ENCODE results near the gene CCDC66. TPM values are rescaled to one million over a fixed set of nuclear protein-coding genes. Genes with fewer than 3 reads are reported as not detected.

CCDC66 gene
- total RNA-seq, 1 experiment from 2014 or later: 32.0 TPM

DNA sequence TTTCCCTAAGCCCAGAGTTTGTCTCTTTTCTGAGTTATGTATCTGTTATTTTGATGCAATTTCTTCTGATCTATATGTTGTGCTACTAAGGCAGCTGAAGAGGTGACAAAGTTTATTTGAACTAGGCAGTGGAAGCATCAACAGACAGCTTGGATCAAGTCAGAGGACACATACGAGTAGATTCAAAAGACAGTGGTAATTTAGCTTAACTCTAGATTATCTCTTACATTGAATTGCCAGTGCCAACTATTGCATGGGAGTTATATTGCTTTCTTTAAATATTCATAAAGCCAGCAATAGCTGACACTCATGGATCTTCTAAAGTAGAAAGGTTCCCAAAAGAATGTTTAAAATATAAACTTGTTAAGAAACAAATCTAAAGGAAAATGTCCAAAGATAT lies 37.3 kb upstream of the CCDC66 start:
- H3K79me2 ChIP-seq (ENCODE audit: insufficient read depth, low read length): no peaks in the 10 kb centered on the region
- H3K4me1 ChIP-seq (ENCODE audit: insufficient read depth, low read length): no peaks in the 10 kb centered on the region
- H2BK5ac ChIP-seq (ENCODE audit: insufficient read length, low read length): no peak overlapping the region
- no peak overlapping the region for H3K9ac ChIP-seq (ENCODE audit: extremely low read depth, insufficient read length, low read length)
- H3K4ac ChIP-seq (ENCODE audit: low read depth, low read length): no peak overlapping the region
- H3K23me2 ChIP-seq (ENCODE audit: insufficient read length, low read depth, low read length, poor library complexity, severe bottlenecking): no peaks in the 10 kb centered on the region
- H2AFZ ChIP-seq (ENCODE audit: low read length): peak overlapping the region; percentile 22
- H4K20me1 ChIP-seq (ENCODE audit: control insufficient read depth, insufficient read depth, insufficient read length): no peaks in the 10 kb centered on the region
- no peak overlapping the region for H3K18ac ChIP-seq (ENCODE audit: insufficient read length, low read depth, low read length)
- H3K27ac ChIP-seq (ENCODE audit: insufficient read length, low read depth, low read length): no peak overlapping the region
- H2BK20ac ChIP-seq (ENCODE audit: low read depth, low read length, poor library complexity, severe bottlenecking): no peak overlapping the region
- no peak for DNase-seq
- no peak overlapping the region for H3K56ac ChIP-seq (ENCODE audit: insufficient read length, low read depth, low read length)
- H3K79me1 ChIP-seq (ENCODE audit: insufficient read depth, low read depth, low read length, poor library complexity, severe bottlenecking): no peaks in the 10 kb centered on the region
- no peaks in the 10 kb centered on the region for H3K9me3 ChIP-seq (ENCODE audit: control insufficient read depth, low read depth, low read length)
- Mint-ChIP-seq H3K4me1 (peaks cover 0 to under 1% of the 10 kb centered on the region in 2 experiments; a peak in 1 of 4 replicates), H3K9me3 (no peaks in the 10 kb centered on the region; a peak in 1 of 5 replicates), H3K27ac (no peak overlapping the region), H3K36me3 (ENCODE audit: insufficient read depth in 1 of 3, low read depth in 3 of 3) (no peaks in the 10 kb centered on the region), H3K27me3 (ENCODE audit: low read depth) (peaks cover 6% of the 10 kb centered on the region), H3K4me3 (no peak overlapping the region)
- H3K23ac ChIP-seq (ENCODE audit: insufficient read length, low read depth, low read length): no peak overlapping the region
- no peak overlapping the region for H4K91ac ChIP-seq (ENCODE audit: insufficient read length, low read depth, low read length)
- H3K14ac ChIP-seq (ENCODE audit: insufficient read depth, low read length): no peak overlapping the region
- TF ChIP-seq, protein P1, sequence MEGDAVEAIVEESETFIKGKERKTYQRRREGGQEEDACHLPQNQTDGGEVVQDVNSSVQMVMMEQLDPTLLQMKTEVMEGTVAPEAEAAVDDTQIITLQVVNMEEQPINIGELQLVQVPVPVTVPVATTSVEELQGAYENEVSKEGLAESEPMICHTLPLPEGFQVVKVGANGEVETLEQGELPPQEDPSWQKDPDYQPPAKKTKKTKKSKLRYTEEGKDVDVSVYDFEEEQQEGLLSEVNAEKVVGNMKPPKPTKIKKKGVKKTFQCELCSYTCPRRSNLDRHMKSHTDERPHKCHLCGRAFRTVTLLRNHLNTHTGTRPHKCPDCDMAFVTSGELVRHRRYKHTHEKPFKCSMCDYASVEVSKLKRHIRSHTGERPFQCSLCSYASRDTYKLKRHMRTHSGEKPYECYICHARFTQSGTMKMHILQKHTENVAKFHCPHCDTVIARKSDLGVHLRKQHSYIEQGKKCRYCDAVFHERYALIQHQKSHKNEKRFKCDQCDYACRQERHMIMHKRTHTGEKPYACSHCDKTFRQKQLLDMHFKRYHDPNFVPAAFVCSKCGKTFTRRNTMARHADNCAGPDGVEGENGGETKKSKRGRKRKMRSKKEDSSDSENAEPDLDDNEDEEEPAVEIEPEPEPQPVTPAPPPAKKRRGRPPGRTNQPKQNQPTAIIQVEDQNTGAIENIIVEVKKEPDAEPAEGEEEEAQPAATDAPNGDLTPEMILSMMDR (conservative IDR thresholded peaks at IDR 0.05): no peak
- no peaks in the 10 kb centered on the region for H3K27me3 ChIP-seq (ENCODE audit: insufficient read depth, low read length)
- H4K5ac ChIP-seq (ENCODE audit: insufficient read length, low read depth, low read length): no peak overlapping the region
- H4K8ac ChIP-seq (replicated peaks; ENCODE audit: insufficient read length, low read depth, low read length): no peak overlapping the region
- no CpG with 5 or more reads among the region's 1 CpG for WGBS (ENCODE audit: extremely low coverage, insufficient read length, low lambda C conversion rate)
- H2AK5ac ChIP-seq (ENCODE audit: insufficient read length, low read length): no peak overlapping the region
- no peak overlapping the region for H2BK12ac ChIP-seq (ENCODE audit: insufficient read length, low read depth, low read length)
- H3T11ph ChIP-seq (ENCODE audit: low read length): no peak overlapping the region
- H3K4me2 ChIP-seq (ENCODE audit: insufficient read depth, insufficient read length, low read length): no peak overlapping the region
- H2BK120ac ChIP-seq (ENCODE audit: low read depth, low read length, poor library complexity, severe bottlenecking): no peak overlapping the region
- no peak overlapping the region for H2BK15ac ChIP-seq (ENCODE audit: low read depth, low read length)

Measured in H9 (cell line).